Neural cell (in vitro differentiated cells): ENCODE data around the gene PDZD4. TPM values are rescaled to one million over a fixed set of nuclear protein-coding genes. Genes with fewer than 3 reads are reported as not detected.

Experiments
- H2AFZ ChIP-seq: fragments of 200-600, 300-800 bp; sonication (generic), shearing (Covaris generic); 2 replicates; pipeline ENCODE4 v1.6.0; 2014; ENCODE audit warnings: low read depth, mild to moderate bottlenecking, antibody characterized with exemption, low read length, moderate library complexity
- H3F3A ChIP-seq: fragments of 200-600 bp; shearing (Covaris generic); 2 replicates; pipeline ENCODE4 v1.6.1; 2016; ENCODE audit warnings: mild to moderate bottlenecking, moderate library complexity, mixed read lengths, antibody characterized with exemption, low read length; ENCODE audit not compliant: insufficient read depth, poor library complexity, severe bottlenecking
- H3K27ac ChIP-seq: fragments of 200-600, 300-800 bp; sonication (generic), shearing (Covaris generic); 2 replicates; pipeline ENCODE4 v1.5.1; 2014; ENCODE audit warnings: mild to moderate bottlenecking, low read length, moderate library complexity
- H3K27me3 ChIP-seq: fragments of 300-800, 200-600 bp; sonication (generic), shearing (Covaris generic); 2 replicates; pipeline ENCODE4 v1.6.0; 2014; ENCODE audit warnings: mild to moderate bottlenecking, low read depth, low read length, moderate library complexity; ENCODE audit not compliant: insufficient read depth
- H3K36me3 ChIP-seq: fragments of 300-800, 200-600 bp; sonication (generic), shearing (Covaris generic); 2 replicates; pipeline ENCODE4 v1.5.1; 2014; ENCODE audit warnings: mild to moderate bottlenecking, antibody characterized with exemption, low read length, moderate library complexity; ENCODE audit not compliant: insufficient read depth
- H3K4me2 ChIP-seq: fragments of 300-800, 200-600 bp; sonication (generic), shearing (Covaris generic); 2 replicates; pipeline ENCODE4 v1.6.0; 2014; ENCODE audit warnings: mild to moderate bottlenecking, low read length
- H3K4me3 ChIP-seq: fragments of 300-800, 200-600 bp; sonication (generic), shearing (Covaris generic); 2 replicates; pipeline ENCODE4 v1.5.1; 2014; ENCODE audit warnings: mild to moderate bottlenecking, low read length, moderate library complexity
- H3K79me2 ChIP-seq: fragments of 200-600 bp; shearing (Covaris generic); replicated peaks from 2 replicates; pipeline ENCODE4 v1.6.0; 2014; ENCODE audit warnings: mild to moderate bottlenecking, low read length, moderate library complexity; ENCODE audit not compliant: insufficient read depth
- H3K9ac ChIP-seq: fragments of 300-800, 200-600 bp; sonication (generic), shearing (Covaris generic); 2 replicates; pipeline ENCODE4 v1.6.1; 2016; ENCODE audit warnings: mild to moderate bottlenecking, low read length, mixed read lengths
- H3K9me2 ChIP-seq: fragments of 200-600 bp; shearing (Covaris generic); 2 replicates; pipeline ENCODE4 v1.6.1; 2016; ENCODE audit warnings: mild to moderate bottlenecking, low read length, mixed read lengths; ENCODE audit not compliant: insufficient read depth
- H3K9me3 ChIP-seq: fragments of 200-600, 300-800 bp; sonication (generic), shearing (Covaris generic); 2 replicates; pipeline ENCODE4 v1.6.1; 2016; ENCODE audit warnings: mild to moderate bottlenecking, mixed run types, low read length, moderate library complexity, mixed read lengths
- H4K20me1 ChIP-seq: fragments of 200-600 bp; shearing (Covaris generic); 2 replicates; pipeline ENCODE4 v1.6.1; 2016; ENCODE audit warnings: mild to moderate bottlenecking, mixed run types; ENCODE audit not compliant: insufficient read depth
- EP300 ChIP-seq: fragments of 450-650 bp; conservative IDR thresholded peaks from 2 replicates; pipeline ENCODE4 v1.6.1; 2014; ENCODE audit warnings: antibody characterized with exemption, mild to moderate bottlenecking, moderate library complexity; ENCODE audit not compliant: poor library complexity, severe bottlenecking
- EZH2 ChIP-seq: fragments of 200-600, 300-800 bp; shearing (Covaris generic), sonication (generic); IDR thresholded peaks from 2 replicates; pipeline ENCODE4 v1.6.1; 2014; ENCODE audit warnings: antibody characterized with exemption, low read length, borderline replicate concordance, mild to moderate bottlenecking; ENCODE audit not compliant: insufficient read depth, poor library complexity, severe bottlenecking
- MXI1 ChIP-seq: fragments of 450-650 bp; conservative IDR thresholded peaks from 2 replicates; pipeline ENCODE4 v1.6.1; 2014; ENCODE audit warnings: antibody characterized with exemption, mild to moderate bottlenecking; ENCODE audit not compliant: poor library complexity, severe bottlenecking
- POLR2AphosphoS5 ChIP-seq: IDR thresholded peaks from 2 replicates; pipeline ENCODE4 v1.6.1; 2012
- RAD21 ChIP-seq: fragments of 450-650 bp; conservative IDR thresholded peaks from 2 replicates; pipeline ENCODE4 v1.6.1; 2014; ENCODE audit warnings: antibody characterized with exemption, mild to moderate bottlenecking, moderate library complexity
- SMC3 ChIP-seq: fragments of 450-650 bp; conservative IDR thresholded peaks from 2 replicates; pipeline ENCODE4 v1.6.1; 2014; ENCODE audit warnings: antibody characterized with exemption, mild to moderate bottlenecking, moderate library complexity; ENCODE audit not compliant: poor library complexity
- TAF1 ChIP-seq: IDR thresholded peaks from 2 replicates; pipeline ENCODE4 v1.6.1; 2012; ENCODE audit warnings: low read depth
- polyA plus RNA-seq: library from polyadenylated mRNA; depleted of rRNA; stranded (reverse); fragments of >200 nt; gene quantifications from 2 replicates; pipeline ENCODE4 v1.2.3, GENCODE V29; 2014
- TF ChIP-seq, protein P1 (sequence below): fragments of 450-650 bp; IDR thresholded peaks from 2 replicates; pipeline ENCODE4 v1.5.1; 2014; ENCODE audit warnings: antibody characterized with exemption, mild to moderate bottlenecking, moderate library complexity; ENCODE audit not compliant: poor library complexity, severe bottlenecking
- TF ChIP-seq, protein P2 (sequence below): IDR thresholded peaks from 2 replicates; pipeline ENCODE4 v1.6.1; 2012; ENCODE audit warnings: borderline replicate concordance

PDZD4 gene
- polyA plus RNA-seq, 1 donor from 2014 or later = 343 TPM

DNA sequence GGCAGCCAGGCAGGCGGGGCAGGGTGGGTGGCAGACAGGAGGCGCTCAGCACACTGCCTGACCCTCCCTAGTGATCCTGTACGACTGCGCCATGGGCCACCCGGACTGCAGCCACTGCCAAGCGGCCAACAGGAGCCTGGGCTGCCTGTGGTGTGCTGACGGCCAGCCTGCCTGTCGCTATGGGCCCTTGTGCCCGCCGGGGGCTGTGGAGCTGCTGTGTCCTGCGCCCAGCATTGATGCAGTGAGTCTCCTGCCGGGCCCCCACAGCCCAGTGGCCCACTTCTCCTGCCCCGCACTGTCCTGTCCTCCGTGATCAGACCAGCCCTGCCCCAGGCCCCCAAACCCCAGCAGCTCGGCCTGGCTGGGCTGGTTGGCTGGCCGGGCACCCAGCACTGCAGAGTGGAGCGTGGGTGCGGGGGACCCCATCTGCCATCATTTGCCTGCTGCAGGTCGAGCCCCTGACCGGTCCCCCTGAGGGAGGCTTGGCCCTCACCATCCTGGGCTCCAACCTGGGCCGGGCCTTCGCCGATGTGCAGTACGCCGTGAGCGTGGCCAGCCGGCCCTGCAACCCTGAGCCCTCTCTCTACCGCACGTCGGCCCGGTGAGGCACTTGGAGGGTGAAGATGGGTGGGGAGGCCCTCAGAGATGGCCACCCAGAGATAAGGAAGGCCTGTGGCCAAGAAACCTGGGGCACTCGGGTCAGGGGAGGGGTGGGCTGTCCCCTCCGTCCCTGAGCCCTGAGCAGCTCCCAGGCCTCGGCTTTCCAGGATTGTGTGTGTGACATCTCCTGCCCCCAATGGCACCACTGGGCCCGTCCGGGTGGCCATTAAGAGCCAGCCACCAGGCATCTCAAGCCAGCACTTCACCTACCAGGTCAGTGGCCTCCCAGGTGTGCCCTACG lies 58.7 kb downstream of the PDZD4 start:
- TF ChIP-seq, protein P1, sequence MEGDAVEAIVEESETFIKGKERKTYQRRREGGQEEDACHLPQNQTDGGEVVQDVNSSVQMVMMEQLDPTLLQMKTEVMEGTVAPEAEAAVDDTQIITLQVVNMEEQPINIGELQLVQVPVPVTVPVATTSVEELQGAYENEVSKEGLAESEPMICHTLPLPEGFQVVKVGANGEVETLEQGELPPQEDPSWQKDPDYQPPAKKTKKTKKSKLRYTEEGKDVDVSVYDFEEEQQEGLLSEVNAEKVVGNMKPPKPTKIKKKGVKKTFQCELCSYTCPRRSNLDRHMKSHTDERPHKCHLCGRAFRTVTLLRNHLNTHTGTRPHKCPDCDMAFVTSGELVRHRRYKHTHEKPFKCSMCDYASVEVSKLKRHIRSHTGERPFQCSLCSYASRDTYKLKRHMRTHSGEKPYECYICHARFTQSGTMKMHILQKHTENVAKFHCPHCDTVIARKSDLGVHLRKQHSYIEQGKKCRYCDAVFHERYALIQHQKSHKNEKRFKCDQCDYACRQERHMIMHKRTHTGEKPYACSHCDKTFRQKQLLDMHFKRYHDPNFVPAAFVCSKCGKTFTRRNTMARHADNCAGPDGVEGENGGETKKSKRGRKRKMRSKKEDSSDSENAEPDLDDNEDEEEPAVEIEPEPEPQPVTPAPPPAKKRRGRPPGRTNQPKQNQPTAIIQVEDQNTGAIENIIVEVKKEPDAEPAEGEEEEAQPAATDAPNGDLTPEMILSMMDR = no peak
- TF ChIP-seq EZH2 (no peak), TAF1 (no peak), EP300 (no peak), POLR2AphosphoS5 (no peak), SMC3 (no peak), RAD21 (no peak), MXI1 (no peak)
- TF ChIP-seq, protein P2, sequence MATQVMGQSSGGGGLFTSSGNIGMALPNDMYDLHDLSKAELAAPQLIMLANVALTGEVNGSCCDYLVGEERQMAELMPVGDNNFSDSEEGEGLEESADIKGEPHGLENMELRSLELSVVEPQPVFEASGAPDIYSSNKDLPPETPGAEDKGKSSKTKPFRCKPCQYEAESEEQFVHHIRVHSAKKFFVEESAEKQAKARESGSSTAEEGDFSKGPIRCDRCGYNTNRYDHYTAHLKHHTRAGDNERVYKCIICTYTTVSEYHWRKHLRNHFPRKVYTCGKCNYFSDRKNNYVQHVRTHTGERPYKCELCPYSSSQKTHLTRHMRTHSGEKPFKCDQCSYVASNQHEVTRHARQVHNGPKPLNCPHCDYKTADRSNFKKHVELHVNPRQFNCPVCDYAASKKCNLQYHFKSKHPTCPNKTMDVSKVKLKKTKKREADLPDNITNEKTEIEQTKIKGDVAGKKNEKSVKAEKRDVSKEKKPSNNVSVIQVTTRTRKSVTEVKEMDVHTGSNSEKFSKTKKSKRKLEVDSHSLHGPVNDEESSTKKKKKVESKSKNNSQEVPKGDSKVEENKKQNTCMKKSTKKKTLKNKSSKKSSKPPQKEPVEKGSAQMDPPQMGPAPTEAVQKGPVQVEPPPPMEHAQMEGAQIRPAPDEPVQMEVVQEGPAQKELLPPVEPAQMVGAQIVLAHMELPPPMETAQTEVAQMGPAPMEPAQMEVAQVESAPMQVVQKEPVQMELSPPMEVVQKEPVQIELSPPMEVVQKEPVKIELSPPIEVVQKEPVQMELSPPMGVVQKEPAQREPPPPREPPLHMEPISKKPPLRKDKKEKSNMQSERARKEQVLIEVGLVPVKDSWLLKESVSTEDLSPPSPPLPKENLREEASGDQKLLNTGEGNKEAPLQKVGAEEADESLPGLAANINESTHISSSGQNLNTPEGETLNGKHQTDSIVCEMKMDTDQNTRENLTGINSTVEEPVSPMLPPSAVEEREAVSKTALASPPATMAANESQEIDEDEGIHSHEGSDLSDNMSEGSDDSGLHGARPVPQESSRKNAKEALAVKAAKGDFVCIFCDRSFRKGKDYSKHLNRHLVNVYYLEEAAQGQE = no peak
- Histone ChIP-seq H2AFZ (no peak overlapping the region), H4K20me1 (no peaks in the 10 kb centered on the region), H3K4me2 (no peak overlapping the region), H3K79me2 (no peaks in the 10 kb centered on the region), H3K9ac (no peak overlapping the region), H3K27ac (no peak overlapping the region), H3F3A (no peaks in the 10 kb centered on the region), H3K9me3 (no peaks in the 10 kb centered on the region), H3K4me3 (no peak overlapping the region), H3K9me2 (no peaks in the 10 kb centered on the region), H3K36me3 (no peaks in the 10 kb centered on the region), H3K27me3 (no peaks in the 10 kb centered on the region)

DNA sequence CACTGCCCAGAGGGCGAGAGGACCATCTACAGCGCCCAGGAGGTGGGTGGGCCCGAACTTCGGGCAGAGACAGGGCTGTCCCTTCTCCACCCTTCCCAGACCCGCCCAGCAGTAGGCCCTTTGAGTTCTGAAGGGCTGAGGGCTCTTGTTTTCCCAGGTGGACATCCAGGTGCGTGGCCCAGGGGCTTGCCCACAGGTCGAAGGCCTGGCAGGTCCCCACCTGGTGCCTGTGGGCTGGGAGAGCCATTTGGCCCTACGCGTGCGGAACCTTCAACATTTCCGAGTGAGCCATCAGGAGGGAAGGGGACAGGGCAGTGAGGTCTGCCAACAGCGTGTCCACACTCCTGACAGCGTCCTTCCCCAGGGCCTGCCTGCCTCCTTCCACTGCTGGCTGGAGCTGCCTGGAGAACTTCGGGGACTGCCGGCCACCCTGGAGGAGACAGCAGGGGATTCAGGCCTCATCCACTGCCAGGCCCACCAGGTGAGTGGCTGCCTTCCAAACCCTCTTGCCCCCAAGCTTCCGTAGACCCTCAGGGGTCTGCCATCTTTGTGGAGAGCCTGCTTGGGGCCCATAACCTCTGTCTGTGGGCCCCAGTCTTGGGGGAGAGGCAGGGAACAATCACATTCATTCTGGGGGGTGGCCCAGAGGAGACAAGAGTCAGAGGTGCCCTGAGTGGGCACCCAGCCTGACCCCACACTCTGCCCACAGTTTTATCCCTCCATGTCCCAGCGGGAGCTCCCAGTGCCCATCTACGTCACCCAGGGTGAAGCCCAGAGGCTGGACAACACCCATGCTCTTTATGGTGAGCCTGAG lies 59.5 kb downstream of the PDZD4 start:
- Histone ChIP-seq H3K9me2 (no peaks in the 10 kb centered on the region), H3K27me3 (no peaks in the 10 kb centered on the region), H3F3A (no peaks in the 10 kb centered on the region), H2AFZ (no peak overlapping the region), H3K9ac (no peak overlapping the region), H3K4me3 (no peak overlapping the region), H3K27ac (no peak overlapping the region), H3K9me3 (no peaks in the 10 kb centered on the region), H3K4me2 (no peak overlapping the region), H3K79me2 (no peaks in the 10 kb centered on the region), H4K20me1 (no peaks in the 10 kb centered on the region), H3K36me3 (no peaks in the 10 kb centered on the region)
- TF ChIP-seq EZH2 = no peak
- TF ChIP-seq, protein P2 = no peak
- no peak for TF ChIP-seq SMC3
- TF ChIP-seq RAD21 = no peak
- no peak for TF ChIP-seq EP300
- TF ChIP-seq POLR2AphosphoS5 = no peak
- TF ChIP-seq TAF1 = no peak
- TF ChIP-seq MXI1 = no peak
- TF ChIP-seq, protein P1 = no peak
